HG02588 (cell line): ENCODE results near the gene P2RY14.

ENCODE experiments used
- ATAC-seq: cut with Tn5 transposase; IDR thresholded peaks from one replicate; pipeline ENCODE4 v1.9.1; 2021; ENCODE audit warnings: mild to moderate bottlenecking, moderate library complexity; ENCODE audit not compliant: unreplicated experiment

Gene P2RY14

GRCh38 chr3:151303751-151304150 is 25.4 kb upstream of the P2RY14 start:
- ATAC-seq, result no peak

- no peak for ATAC-seq
These were observed 23.4 kb upstream of the P2RY14 start for GRCh38 chr3:151301787-151302186.

DNA sequence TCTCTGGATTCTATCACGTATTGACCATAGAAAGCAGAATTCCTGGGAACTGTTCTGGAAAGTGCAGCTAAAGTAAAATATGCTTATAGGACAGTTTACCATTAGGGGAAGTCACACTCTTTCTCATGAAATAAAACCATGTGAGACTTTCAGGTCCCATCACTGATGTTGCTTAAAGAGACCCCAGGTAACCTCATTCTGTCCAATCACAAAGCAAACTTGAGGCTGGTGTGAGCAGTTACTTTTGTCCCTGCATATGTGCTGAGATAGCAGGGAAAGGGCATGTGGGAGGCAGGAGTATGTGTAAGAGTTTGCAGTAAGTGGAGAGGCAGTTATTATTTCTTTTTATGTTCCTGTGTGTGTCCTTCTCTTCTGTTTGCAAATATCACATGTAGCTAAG is 22.2 kb upstream of the P2RY14 start:
- ATAC-seq, result no peak

GRCh38 chr3:151299006-151299405 is 20.7 kb upstream of the P2RY14 start:
- no peak for ATAC-seq

DNA sequence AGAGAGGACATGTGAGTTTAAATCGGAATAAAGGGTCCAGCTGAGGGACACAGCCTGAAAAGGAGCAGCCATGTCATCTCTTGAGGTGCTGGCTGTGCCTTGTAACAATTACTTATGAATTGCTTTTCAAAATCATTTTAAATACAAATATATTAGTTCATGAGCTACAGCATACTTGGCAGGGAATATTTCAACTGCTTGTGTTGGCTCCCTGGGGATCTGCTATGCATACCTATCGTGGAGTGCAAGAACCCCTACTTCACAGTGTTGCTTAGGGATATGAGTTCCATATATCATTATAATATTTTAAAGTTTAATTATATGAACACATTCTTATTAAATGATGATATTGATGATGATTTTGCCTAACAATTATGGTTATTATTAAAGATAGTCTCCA is 19.1 kb upstream of the P2RY14 start:
- ATAC-seq, result no peak

- ATAC-seq, result no peak
These were observed 17.9 kb upstream of the P2RY14 start for GRCh38 chr3:151296226-151296625.

DNA sequence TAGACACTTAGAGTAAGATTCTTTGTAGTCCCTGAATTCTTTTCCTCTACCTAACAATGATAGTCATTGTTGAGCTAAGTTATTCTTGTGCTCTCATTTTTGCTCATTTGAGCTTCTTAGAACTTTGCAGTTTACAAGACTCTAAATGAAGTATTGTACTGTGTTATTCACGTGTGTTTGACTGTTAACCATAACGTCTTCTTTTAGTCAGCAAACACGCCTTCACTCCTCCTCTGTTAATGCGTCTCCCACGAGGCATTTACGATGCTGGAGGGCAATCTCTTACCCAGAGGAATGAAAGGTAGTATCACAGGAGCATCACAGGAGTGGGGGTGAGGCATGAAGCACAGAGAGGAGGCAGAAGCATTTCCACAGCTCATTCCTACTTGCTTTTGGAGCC is 14.8 kb upstream of the P2RY14 start:
- no peak for ATAC-seq

DNA sequence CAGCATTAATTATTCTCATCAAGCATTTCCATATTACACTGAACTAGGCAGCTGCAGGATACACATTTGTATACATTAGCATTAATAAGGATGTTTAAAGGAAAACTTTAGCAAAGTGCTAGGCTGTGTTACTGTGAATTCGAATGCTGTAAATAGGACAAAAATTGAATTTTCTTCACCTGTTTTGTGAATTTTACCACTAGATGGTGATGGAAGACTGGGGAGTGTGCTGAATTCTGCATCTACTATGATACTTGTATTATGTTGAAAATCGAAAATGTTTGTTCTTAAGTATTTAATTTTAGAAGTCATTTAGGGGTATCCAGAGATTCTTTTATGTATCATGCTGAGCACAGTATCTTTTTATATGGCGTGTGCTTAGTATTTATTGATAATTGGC is 12.3 kb upstream of the P2RY14 start:
- no peak for ATAC-seq

DNA sequence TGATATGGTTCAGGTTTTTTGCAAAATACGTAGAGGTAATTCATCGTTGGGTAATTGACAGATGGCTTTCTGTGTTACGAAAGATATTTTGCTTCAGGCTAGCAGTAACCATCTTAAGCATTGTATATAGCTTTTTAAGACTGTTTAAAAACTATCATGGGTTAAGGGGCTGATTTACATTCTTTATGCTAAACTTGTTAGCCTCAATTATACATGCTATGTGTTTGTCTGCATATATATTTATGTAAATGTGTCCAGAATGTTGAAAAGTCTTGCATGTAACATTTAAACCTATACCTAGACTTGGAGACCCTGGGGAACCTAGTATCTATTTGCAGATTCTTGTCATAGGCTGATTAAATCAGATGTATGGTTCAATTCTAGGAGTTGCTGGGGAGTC is 11.1 kb upstream of the P2RY14 start:
- ATAC-seq, result no peak

GRCh38 chr3:151285940-151286339 is 7.6 kb upstream of the P2RY14 start:
- no peak for ATAC-seq

DNA sequence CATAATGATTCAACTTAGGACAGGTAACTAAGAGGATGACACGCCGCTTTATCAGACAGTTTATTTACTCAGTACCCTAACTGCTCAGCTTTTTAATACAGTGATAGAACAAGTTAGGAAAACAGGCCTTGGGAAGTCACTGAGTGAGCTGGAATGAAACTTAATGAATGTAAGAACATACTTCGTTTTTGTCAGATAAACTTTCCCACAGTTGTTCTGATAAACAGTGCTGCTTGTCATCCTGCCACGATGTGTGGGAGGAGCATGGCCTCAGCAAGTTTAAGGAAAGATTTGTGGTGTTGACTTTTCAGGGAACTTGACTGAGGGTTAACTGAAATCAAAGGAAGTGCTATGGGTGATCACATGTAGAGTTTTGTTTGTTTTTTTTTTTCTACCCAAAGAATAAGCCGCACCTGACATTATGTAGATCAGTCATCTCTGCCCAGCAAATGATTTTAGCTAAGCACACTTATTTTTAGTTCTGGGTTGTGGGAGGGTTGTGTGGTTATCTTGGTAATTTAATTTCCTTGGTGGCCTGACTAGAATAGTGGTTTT is 5.6 kb upstream of the P2RY14 start:
- no peak for ATAC-seq

GRCh38 chr3:151283387-151283786 is 5.0 kb upstream of the P2RY14 start:
- no peak for ATAC-seq

DNA sequence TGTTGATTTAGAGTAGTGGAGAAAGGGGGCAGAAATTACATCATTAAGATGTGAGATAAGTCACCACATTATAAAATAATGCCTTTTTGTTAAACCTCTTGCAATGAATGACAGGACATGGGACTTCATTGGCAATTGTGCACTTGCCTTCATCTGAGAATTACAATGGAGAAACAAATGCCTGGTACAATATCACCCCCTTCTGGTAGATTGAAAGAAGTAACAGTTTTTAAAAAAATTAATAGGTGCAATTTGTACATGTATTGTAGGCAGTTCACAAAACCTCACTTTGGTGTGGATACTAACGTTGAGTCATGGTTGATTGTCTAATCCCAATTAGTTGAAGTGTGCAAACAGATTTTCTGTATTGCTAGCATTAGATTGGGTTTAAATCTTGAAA is 4.6 kb upstream of the P2RY14 start:
- ATAC-seq, result peak; percentile 45

GRCh38 chr3:151281671-151282324 is 3.5 kb upstream of the P2RY14 start:
- ATAC-seq, result no peak

GRCh38 chr3:151276687-151277042 is 1.7 kb downstream of the P2RY14 start:
- peak; percentile 73 for ATAC-seq

- ATAC-seq, result peak; percentile 22
These were observed 2.2 kb downstream of the P2RY14 start for GRCh38 chr3:151276038-151276686.

DNA sequence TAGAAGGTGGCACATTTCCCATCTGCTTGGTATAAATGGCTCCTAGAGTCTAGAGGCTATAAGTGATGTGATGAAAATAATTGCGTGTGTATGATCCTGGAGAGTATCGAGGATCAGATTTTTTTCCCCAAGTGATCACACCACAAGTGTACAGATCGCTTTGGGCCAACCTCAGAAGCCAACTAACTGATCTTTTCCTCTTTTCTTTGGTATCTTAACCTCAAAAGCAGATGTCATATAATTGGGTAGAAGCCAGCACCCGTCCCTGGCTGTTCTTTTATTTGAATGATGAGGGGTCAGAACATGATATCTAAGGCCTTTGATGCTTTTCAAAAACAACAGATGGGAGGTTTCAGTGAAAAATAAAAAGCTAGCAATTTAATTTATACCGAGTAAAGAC is 3.3 kb downstream of the P2RY14 start:
- ATAC-seq, result no peak

DNA sequence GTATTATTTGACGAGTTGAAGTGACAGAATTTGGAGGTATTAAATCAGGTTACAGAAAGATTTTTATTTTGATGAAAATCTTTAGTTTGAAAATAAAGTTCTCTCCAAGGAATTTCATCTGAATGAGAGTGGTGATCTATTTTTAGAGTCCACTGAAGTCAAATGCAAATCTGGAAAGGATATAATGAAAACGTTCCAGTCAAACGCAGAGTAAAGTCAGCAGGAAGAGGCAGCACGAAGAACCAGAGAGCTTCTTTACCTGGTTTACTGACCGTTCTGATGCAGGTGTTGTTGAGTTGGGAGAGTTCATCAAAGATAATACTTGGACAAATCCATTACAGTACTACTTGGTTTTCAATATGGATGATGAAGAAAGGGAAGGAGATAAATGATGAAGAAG is 8.7 kb downstream of the P2RY14 start:
- no peak for ATAC-seq

DNA sequence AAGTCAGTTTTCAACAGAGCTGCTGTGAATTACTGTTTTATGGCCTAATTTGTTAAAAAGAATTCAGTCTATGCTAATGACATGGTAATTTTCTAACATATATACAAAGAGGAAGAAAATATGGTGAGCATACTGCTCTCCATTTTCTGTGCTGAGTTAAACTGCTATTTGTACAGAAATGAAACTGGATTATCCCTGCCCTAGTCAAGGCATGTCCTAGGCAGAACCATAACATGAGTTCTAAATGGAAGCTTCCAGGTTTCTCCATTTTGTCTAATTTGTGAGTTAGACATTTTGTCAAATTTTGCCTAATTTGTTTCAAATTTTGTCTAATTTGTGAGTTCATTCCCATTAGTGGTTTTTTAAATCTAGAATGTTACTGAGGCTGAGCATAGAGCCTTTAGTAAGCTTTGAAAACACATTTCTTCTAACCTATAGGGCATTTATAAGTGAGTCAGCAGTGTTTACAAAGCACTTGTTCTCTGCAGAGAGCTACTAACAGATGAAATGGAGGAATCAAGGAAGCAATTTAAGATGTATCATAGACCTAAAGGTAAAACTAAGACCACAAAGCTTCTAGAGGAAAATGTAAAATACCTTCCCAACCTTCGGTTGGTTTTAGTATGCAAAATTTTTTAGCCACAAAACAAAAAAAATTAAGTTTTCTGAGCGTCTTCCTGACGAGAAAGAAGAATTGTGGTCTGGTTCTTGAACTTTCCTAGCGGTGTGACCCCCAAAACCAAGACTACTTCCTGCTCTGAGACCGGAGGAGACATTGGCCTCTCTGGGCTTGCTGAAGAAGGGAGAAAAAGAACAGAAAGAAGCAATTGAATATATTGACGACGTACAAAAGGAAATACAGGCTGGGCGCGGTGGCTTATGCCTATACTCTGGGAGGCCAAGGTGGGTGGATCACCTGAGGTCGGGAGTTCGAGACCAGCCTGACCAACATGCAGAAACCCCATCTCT is 9.8 kb downstream of the P2RY14 start:
- ATAC-seq, result peak; percentile 59

- ATAC-seq, result no peak
These were observed 11.3 kb downstream of the P2RY14 start for GRCh38 chr3:151267066-151267465.

DNA sequence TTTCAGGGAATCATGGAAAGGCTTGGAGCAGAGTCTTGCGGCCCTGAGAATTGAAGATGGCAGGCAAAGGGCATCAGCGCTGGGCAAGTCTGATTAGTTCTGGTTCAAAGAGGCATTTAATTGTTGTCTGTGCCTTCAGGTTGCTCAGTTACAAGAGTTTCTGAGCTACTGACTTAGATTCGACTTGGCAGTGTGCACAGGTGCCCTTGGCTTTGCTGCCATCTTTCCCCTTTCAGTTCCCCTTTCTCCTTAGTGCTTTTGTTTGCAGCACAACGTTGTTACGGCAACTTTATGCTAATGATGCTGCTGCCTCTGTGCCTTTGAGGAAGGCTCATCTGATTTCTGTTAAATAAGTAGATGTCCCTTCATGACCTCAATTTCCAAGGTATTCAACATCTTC is 12.5 kb downstream of the P2RY14 start:
- peak; percentile 97 for ATAC-seq

- no peak for ATAC-seq
These were observed 13.2 kb downstream of the P2RY14 start for GRCh38 chr3:151265166-151265565.
